HG02870 (cell line): Measurements from ENCODE around the gene VIPAS39.
A peak's percentile ranks its signal among the peaks of the same experiment; 100 is the strongest.

Experiments used
- ATAC-seq: cut with Tn5 transposase; IDR thresholded peaks from one replicate; pipeline ENCODE4 v1.9.1; 2021; ENCODE audit warnings: mild to moderate bottlenecking, moderate library complexity; ENCODE audit not compliant: unreplicated experiment

The VIPAS39 gene

GRCh38 chr14:77406718-77407117, 50.7 kb downstream of the VIPAS39 start:
- no peak for ATAC-seq

- no peak for ATAC-seq
Observed at GRCh38 chr14:77406086-77406485, 51.3 kb downstream of the VIPAS39 start.

GRCh38 chr14:77403768-77404167, 53.6 kb downstream of the VIPAS39 start:
- no peak for ATAC-seq

- ATAC-seq, result no peak
Observed at GRCh38 chr14:77400216-77400615, 57.2 kb downstream of the VIPAS39 start.

- ATAC-seq, result no peak
Observed at GRCh38 chr14:77390188-77390587, 67.2 kb downstream of the VIPAS39 start.

- no peak for ATAC-seq
Observed at GRCh38 chr14:77378701-77379100, 78.7 kb downstream of the VIPAS39 start.

GRCh38 chr14:77377502-77377844, 79.9 kb downstream of the VIPAS39 start:
- ATAC-seq, result no peak

GRCh38 chr14:77376771-77377501, 80.5 kb downstream of the VIPAS39 start, which contains the start of the genes SAMD15 and TMED8:
TSS of gene SAMD15 (plus strand) at chr14:77377379. CDS start at chr14:77377419, 40 bp downstream.
TSS of gene TMED8 (minus strand) at chr14:77377094. CDS start at chr14:77377053, 41 bp downstream.
- peak; percentile 77 for ATAC-seq
